ENCODE data around the gene FAM78B. TPM values are rescaled to one million over a fixed set of nuclear protein-coding genes. Genes with fewer than 3 reads are reported as not detected.

FAM78B gene
- total and polyA plus RNA-seq, 2 of the 8 experiments (the other 6 are each of a cell fraction or from before 2014, with no cell fraction given): 2.3 to 3.6 TPM

DNA sequence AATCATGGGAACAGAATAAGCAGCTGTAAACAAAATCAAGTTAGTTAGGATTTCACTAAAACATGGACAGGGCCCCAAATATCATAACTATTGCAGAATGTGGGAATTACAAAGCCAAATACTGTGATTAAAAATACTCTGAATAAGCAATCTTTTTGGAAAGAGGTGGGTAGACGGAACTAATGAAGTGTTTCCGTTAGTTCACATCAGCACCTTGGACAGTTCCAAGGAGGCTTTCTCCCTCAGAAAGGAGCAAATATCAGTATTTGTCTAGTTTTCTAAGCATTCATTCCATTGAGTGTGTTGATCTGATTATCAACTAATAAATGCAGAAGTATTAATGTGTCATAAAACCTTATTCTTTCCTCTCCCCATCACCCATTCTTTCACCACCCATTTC is 97.4 kb downstream of the FAM78B start:
- Histone ChIP-seq H3K4me2 (ENCODE audit: insufficient read depth in 1 of 2, low read depth in 2 of 2, low read length in 2 of 2) (no peak overlapping the region), H3K27me3 (replicated peaks in 1 of 4; ENCODE audit: control insufficient read depth in 3 of 4, extremely low read depth in 1 of 4, insufficient read depth in 3 of 4, low read length in 3 of 4) (no peaks in the 10 kb centered on the region), H2BK5ac (ENCODE audit: low read depth, low read length) (no peak overlapping the region), H2BK20ac (ENCODE audit: low read length) (no peak overlapping the region), H3K4ac (replicated peaks; ENCODE audit: insufficient read length, low read depth, low read length) (no peak overlapping the region), H3K18ac (ENCODE audit: extremely low read depth, low read length) (no peak overlapping the region), H3K4me1 (replicated peaks in 1 of 4; ENCODE audit: control insufficient read depth in 3 of 4, insufficient read depth in 4 of 4, low read length in 3 of 4) (peaks cover 0 to 2% (median 0%) of the 10 kb centered on the region in 4 experiments; a peak in 1 of 7 replicates), H2BK120ac (replicated peaks; ENCODE audit: low read depth, low read length) (no peak overlapping the region), H4K20me1 (replicated peaks in 1 of 2; ENCODE audit: control insufficient read depth in 1 of 2, insufficient read depth in 2 of 2, low read length in 2 of 2) (peaks cover 0 to 2% of the 10 kb centered on the region in 2 experiments), H3K23me2 (ENCODE audit: low read depth, low read length) (no peaks in the 10 kb centered on the region; the same call in 1 of the 2 replicates), H4K91ac (replicated peaks; ENCODE audit: insufficient read length, low read length) (no peak overlapping the region), H2AFZ (ENCODE audit: low read length) (no peak overlapping the region), H3K23ac (ENCODE audit: insufficient read length) (no peak overlapping the region), H3K9me3 (ENCODE audit: insufficient read depth in 2 of 2, low read depth in 1 of 2, low read length in 1 of 2) (no peaks in the 10 kb centered on the region), H3K4me3 (ENCODE audit: extremely low read depth in 1 of 4, insufficient read depth in 2 of 4, low read depth in 3 of 4, low read length in 4 of 4) (no peak overlapping the region), H4K5ac (ENCODE audit: insufficient read length, low read depth, low read length) (no peak overlapping the region), H2AK5ac (ENCODE audit: low read depth, low read length) (no peak overlapping the region), H3K56ac (replicated peaks; ENCODE audit: insufficient read length, low read depth, low read length) (no peak overlapping the region), H3K9ac (replicated peaks in 1 of 4; ENCODE audit: extremely low read depth in 1 of 4, low read depth in 3 of 4, low read length in 3 of 4) (no peak overlapping the region), H3K14ac (ENCODE audit: insufficient read length) (no peak overlapping the region), H3K79me2 (ENCODE audit: control insufficient read depth in 1 of 2, insufficient read depth in 2 of 2, low read length in 2 of 2) (no peaks in the 10 kb centered on the region), H2BK12ac (ENCODE audit: low read depth, low read length) (no peak overlapping the region), H3K27ac (ENCODE audit: low read depth, low read length) (no peak overlapping the region), H3K79me1 (ENCODE audit: low read depth, low read length) (no peaks in the 10 kb centered on the region), H4K8ac (ENCODE audit: extremely low read depth, insufficient read depth, low read length) (no peak overlapping the region), H2BK15ac (ENCODE audit: low read length) (no peak overlapping the region), H3K36me3 (ENCODE audit: control insufficient read depth in 2 of 4, insufficient read depth in 4 of 4, low read length in 3 of 4) (no peaks in the 10 kb centered on the region)
- 77% methylated on average over 2 of the region's 2 CpGs; no CpG with 5 or more reads in 1 of the 2 experiments for whole genome bisulfite sequencing, 2 experiments (ENCODE audit: extremely low coverage in 1 of 2, insufficient coverage in 1 of 2, insufficient read length in 1 of 2, insufficient replicate concordance in 2 of 2, low coverage in 1 of 2, low lambda C conversion rate in 2 of 2, missing lambda C conversion rate in 1 of 2)
- no peak for TF ChIP-seq SAP30 (IDR thresholded peaks at IDR 0.05; ENCODE audit: insufficient read depth, insufficient replicate concordance, low read length)
- no peak for TF ChIP-seq CTBP2 (IDR thresholded peaks at IDR 0.05; ENCODE audit: borderline replicate concordance, insufficient read depth, insufficient read length, low read length)
- no peak for TF ChIP-seq KDM1A (IDR thresholded peaks at IDR 0.05; ENCODE audit: borderline replicate concordance, low read length)
- no peak for TF ChIP-seq MAFK (IDR thresholded peaks at IDR 0.05; ENCODE audit: low read depth, low read length)
- no peak for TF ChIP-seq BRCA1 (IDR thresholded peaks at IDR 0.05; ENCODE audit: low read depth, low read length)
- TF ChIP-seq POU5F1 (IDR thresholded peaks at IDR 0.05; ENCODE audit: low read depth, low read length): no peak
- TF ChIP-seq CBX8 (IDR thresholded peaks at IDR 0.05; ENCODE audit: borderline replicate concordance, low read depth, low read length): no peak
- no peak for TF ChIP-seq TEAD4 (IDR thresholded peaks at IDR 0.05; ENCODE audit: low read depth, low read length)
- no peak for TF ChIP-seq POLR2AphosphoS5 (IDR thresholded peaks at IDR 0.05; ENCODE audit: low read depth, low read length)
- no peak for TF ChIP-seq NRF1 (IDR thresholded peaks at IDR 0.05; ENCODE audit: low read depth, low read length)
- no peak for TF ChIP-seq TCF12 (IDR thresholded peaks at IDR 0.05; ENCODE audit: low read depth, low read length)
- FAIRE-seq (peak; percentile 19), DNase-seq (ENCODE audit: low read depth in 1 of 2, low spot score in 2 of 2) (no peak)
- CTCF ChIA-PET (ENCODE audit: partially characterized antibody): interaction anchor here (0.7 to 1.4 kb wide), 3 partner anchors 61 to 364 kb away, joined by 3 to 4 read pairs (median 3); no protein-coding TSS in a partner anchor
- POLR2A ChIA-PET (ENCODE audit: partially characterized antibody): no interaction called here
